Activated T-cell treated with anti-CD3 and anti-CD28 coated beads for 48 hours (primary cell): ENCODE data around the gene TTC39C.

ENCODE experiments used
- DNase-seq: peaks from one replicate; pipeline ENCODE4 v3.0.0-alpha.2; 2020; ENCODE audit warnings: low read depth

TTC39C gene

GRCh38 chr18:24014062-24014985 lies at the start of gene TTC39C:
Gene TTC39C, plus strand, starts transcription at chr18:24014754. Its CDS starts 118 bp downstream, at chr18:24014872.
- peak; percentile 87 for DNase-seq

DNA sequence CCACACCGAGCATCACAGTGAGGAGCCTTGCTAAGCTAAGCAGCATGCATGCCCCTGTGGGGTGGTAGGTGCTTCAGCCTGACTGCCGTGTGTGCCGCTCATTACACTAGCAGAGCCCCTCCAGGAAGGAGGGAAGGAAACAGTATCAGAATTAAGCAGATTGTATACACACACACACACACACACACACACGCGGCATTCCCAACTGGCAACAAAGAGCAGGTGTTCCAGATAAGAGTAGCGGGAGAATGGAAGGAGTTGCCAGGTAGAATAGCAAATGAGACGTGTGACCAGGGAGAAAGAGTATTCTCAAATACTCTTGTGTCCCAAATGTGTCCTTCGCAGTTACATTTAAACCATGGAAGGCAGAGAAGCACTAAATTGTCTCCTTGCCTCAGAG lies 47.6 kb upstream of the TTC39C start:
- no peak for DNase-seq

- DNase-seq = no peak
Observed at GRCh38 chr18:23967321-23968089, 47.0 kb upstream of the TTC39C start.

DNA sequence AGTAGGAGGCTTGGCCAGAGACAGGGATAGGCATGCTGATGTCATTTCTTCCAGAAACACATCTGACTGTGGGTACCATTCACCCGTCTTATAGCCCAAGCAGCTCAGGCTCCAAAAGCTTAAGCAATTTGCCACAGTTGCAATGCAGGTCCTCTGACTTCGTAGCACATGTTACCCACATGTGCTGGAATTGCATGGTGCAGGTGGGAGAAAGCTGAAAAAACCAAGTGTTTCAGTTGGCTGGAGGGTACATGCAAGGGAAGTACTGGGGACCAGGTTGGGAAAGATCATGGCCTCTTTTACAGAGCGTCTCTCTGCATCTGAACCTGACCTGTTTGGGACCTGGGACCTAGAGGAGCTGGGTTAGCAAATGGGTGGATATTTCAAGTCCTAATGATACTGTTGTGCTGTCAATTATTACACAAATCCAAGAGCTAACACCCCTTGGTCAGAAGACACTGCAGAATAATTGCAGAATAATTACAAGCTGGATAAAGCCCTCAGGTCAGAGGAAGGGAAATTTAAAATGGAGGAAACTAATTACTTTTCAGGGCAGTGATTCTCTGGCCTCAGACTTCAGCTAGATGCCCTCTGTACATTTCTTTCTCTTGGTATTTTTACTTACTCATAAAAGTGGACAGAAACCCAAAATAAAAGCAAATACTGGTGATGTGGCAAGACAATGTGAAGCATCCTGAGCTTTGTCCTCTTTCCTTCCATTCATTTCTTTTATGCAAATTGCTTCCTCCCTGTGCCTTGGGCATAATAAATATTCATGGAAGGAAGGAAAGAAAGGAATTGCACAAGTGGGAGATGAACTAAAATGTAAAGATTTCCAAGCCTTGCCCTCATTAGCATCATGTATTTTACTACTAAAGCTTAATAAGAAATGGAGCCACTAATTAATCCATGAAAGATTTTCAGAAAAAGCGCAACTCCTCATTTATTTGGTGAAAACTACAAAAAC lies 45.6 kb upstream of the TTC39C start:
- no peak for DNase-seq

DNA sequence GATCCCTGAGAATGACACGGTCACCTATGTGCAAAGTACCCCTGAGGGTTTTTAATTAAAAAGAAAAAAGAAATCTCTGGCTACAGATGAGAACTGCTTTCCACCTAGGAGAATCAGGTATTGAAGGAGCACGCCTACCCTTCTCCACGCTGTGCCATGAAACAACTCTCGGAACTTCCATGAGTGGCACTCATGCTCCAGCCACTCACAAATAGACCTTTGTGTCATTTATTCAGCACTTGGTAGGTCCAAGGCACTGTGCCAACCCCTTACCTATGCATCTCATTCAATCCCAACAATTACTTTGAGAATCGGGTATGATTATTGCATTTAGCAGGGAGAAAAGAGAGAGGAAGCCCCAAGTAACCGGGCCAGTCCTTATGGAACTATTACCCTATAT lies 44.9 kb upstream of the TTC39C start:
- DNase-seq = no peak

- no peak for DNase-seq
Observed at GRCh38 chr18:23970161-23971096, 44.1 kb upstream of the TTC39C start.

DNA sequence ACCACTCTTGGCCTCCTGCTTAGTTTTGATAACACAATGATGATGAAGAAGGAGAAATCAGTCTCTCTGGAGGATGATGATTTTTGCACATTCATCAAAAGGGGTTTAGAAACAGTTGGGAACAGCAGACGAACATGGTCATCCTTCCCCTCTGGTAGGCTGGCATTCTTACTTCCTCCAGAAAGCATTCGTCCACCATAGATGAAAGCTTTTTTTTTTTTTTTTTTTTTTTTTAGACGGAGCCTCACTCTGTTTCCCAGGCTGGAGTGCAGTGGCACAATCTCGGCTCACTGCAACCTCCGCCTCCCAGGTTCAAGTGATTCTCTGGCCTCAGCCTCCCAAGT lies 43.5 kb upstream of the TTC39C start:
- no peak for DNase-seq

DNA sequence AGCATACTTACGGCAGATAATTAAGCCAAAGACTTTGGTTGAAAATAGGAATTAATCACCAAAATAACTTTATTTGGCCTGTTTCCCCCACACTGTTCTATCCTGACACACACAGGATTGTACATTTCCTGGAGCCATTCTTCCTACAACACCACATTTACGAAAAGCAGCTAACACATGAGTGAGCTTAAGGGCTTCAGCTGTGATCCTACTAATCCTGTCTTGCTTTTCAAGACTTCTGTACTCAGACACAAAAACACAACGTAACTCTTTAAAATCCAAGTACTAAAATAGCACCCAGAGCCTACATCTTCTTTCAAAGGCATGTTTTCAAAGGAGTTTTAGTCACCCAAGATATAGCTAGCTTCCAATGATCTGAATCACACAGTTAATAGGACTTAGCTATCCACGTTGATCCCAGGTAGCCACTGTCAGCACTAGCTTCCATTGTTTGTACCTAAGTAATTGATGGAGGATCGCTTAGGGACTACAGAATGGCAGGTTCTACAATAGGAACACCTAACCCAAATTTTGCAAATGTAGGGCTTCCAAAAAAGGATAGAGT lies 42.8 kb upstream of the TTC39C start:
- DNase-seq = no peak

DNA sequence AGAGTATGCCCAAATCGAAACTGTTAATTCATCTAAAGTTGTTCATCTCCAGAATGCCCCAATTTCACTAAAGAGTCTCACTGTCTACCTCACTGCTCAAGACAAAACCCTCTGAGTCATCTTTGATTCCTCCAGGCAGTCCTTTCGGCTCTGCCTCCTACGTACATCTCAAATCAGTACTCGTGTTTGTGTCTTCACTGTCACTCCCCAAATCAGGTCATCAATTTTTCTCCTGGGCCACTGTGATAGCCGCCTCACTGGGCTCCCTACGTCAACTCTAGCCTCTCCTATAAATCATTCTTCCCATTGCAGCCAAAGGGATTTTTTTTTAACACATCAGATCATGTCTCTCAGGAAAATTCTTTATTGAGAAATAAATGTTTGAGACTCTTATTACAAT lies 42.1 kb upstream of the TTC39C start:
- no peak for DNase-seq

DNA sequence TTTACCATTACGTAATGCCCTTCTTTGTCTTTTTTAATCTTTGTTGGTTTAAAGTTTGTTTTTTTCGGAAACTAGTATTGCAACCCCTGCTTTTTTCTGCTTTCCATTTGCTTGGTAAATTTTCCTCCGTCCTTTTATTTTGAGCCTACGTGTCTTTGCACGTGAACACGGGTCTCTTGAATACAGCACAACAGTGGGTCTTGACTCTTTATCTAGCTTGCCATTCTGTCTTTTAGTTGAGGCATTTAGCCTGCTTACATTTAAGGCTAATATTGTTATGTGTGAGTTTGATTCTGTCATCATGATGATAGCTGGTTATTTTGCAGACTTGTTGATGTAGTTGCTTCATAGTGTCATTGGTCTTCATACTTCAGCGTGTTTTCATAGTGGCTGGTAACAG lies 37.5 kb upstream of the TTC39C start:
- no peak for DNase-seq

GRCh38 chr18:23977719-23978483 lies 36.7 kb upstream of the TTC39C start:
- DNase-seq = no peak

GRCh38 chr18:23981369-23981980 lies 33.1 kb upstream of the TTC39C start:
- DNase-seq = no peak

- no peak for DNase-seq
Observed at GRCh38 chr18:23982155-23983079, 32.1 kb upstream of the TTC39C start.

DNA sequence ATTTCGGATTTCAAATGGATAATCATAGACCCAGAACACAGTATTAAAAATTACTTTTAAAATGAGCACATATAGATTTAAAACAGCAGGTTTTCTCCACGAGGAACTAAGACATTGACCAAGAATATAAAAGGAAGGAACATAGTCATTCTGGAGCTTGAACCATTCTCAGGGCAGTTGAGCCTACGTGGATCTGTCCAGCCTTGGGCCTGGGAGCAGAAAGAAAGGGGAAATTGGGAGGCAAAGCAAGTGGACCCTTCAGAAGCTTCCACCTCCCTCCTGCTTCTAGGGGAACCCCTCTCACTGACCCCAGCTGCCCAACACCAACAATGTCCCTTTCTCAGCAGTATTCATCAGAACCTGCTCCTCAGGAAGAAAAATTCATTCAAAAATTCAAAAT lies 31.4 kb upstream of the TTC39C start:
- no peak for DNase-seq

DNA sequence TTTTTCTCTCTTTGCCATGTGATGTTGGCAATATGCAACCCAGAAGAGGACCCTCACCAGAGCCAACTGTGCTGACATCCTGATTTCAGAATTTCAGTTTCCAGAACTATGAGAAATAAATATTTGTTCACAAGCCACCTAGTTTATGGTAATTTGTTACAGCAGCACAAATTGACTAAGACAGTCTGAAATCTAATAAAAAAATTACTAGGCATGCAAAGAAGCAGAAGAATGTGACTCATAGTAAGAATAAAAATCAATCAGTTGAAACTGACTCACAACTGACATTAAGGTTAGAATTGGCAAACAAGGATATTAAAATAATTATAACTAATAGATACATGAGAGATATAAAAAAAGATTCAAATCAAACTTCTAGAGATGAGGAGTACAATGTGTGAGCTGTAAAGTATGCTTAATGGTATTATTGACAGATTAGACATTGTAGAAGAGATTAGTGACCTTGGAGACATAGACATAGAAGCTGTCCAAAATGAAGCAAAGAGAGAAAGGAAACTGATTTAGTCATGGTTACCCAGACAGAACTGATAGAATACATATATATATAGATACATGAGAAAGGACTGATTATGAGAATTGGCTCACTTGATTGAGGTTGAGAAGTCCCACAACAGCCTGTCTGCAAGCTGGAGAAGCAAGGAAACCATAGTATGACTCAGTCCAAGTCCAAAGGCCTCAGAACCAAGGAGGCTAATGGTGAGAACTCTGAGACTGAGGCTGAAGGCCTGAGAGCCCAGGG lies 27.8 kb upstream of the TTC39C start:
- no peak for DNase-seq

DNA sequence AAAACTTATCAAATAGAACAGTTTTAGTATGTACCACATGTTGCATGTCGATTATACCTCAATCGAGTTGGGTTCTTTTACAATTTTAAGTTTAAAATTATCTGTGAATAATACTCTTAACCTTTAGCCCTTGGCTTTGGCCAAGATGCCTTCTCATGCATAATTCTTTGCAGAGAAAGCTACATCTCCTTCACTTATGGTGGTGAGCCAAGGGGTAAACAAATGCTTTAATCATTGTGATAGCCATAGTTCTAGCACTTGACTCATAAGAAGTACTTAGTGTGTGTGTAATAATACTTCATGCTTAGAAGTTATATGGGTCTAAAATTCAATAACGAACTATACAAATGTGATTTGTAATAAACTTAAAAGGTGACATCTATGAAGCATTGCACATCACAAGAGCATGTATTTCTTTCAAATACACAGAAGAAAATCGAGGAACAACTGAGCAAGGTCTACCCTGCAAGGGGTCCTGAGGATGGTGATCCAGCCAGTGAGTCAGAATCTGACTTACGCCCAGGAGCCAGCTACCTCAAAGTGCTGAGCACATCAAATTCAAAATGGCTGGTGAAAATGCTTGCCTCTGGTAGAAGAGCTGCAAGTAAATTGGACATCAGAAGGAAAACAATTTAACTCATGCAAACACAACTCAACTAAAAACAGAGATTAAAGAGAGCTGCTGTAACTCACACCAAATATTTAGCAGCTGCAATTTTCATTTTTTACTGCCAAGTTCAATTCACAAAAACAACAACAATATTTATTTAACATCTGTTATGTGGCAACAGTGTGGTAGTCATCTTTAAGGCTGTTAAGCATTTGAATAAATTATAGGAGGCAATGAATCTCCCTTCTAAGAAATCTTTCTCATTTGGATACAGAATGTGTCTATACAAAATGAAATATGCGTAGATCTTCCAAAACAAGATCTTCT lies 23.8 kb upstream of the TTC39C start:
- no peak for DNase-seq
